ENCODE results near the gene TENM4. TPM values are rescaled to one million over a fixed set of nuclear protein-coding genes. Genes with fewer than 3 reads are reported as not detected.

Gene TENM4
- polyA plus RNA-seq, 1 of the 3 experiments (the other 2 are of a cell fraction): 16.7 TPM

DNA sequence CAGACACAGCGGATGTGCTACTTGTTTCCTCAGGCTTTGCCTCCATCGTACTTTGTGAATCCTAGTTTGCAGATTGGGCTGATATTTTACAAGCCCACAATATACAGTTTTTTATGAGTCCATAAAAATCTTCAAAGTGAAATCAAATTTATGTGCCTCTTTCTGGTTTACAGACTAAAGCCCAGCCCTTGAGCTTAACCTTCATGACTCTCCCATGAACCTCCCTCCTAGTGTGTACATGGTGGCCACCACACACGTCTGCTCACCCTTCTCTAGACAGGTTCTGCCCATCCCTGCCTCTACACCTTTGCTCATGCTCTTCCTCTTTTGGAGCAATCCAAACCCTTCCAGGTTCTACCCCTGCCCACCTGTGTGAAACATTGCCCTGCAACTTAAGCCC lies 129.4 kb downstream of the TENM4 start:
- DNase-seq: no peak
- no peaks in the 10 kb centered on the region for H3K36me3 ChIP-seq (replicated peaks in 1 of 2; ENCODE audit: control insufficient read depth in 1 of 2, insufficient read depth in 2 of 2, low read length in 1 of 2)
- no peaks in the 10 kb centered on the region for H3K9me3 ChIP-seq
- peaks cover 0 to 5% of the 10 kb centered on the region in 2 experiments; a peak in 1 of 4 replicates for H3K4me1 ChIP-seq (ENCODE audit: control insufficient read depth in 1 of 2, insufficient read depth in 2 of 2, low read depth in 1 of 2, low read length in 1 of 2)
- no peaks in the 10 kb centered on the region for H3K27me3 ChIP-seq (ENCODE audit: insufficient read depth)
- no peak overlapping the region for H3K4me2 ChIP-seq
- H3K27ac ChIP-seq (ENCODE audit: low read depth in 2 of 2, low read length in 1 of 2): no peak overlapping the region
- 89% methylated on average over 3 of the region's 3 CpGs for WGBS (ENCODE audit: low lambda C conversion rate)
- no peak overlapping the region for H2AFZ ChIP-seq (ENCODE audit: low read depth)
- no peak overlapping the region for H3K4me3 ChIP-seq (ENCODE audit: low read depth in 2 of 2, low read length in 1 of 2)
- CTCF ChIA-PET: interaction anchor here (1.1 to 1.3 kb wide), 2 partner anchors 89 to 129 kb away, joined by 3 to 4 read pairs; partner anchors contain the start of gene TENM4
- H3K9me2 ChIP-seq: no peaks in the 10 kb centered on the region
- no peak overlapping the region for H3K9ac ChIP-seq
- TF ChIP-seq GABPA (IDR thresholded peaks at IDR 0.05; ENCODE audit: low read depth) (no peak), FOXJ3 (CRISPR knock-in tag; IDR thresholded peaks at IDR 0.05) (no peak), IRF3 (IDR thresholded peaks at IDR 0.05; ENCODE audit: low read depth, low read length) (no peak), ELF1 (IDR thresholded peaks at IDR 0.05) (no peak), MAX (IDR thresholded peaks at IDR 0.05; ENCODE audit: low read depth) (no peak)
- TF ChIP-seq, protein P1, sequence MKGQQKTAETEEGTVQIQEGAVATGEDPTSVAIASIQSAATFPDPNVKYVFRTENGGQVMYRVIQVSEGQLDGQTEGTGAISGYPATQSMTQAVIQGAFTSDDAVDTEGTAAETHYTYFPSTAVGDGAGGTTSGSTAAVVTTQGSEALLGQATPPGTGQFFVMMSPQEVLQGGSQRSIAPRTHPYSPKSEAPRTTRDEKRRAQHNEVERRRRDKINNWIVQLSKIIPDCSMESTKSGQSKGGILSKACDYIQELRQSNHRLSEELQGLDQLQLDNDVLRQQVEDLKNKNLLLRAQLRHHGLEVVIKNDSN (IDR thresholded peaks at IDR 0.05; ENCODE audit: borderline replicate concordance, low read depth): no peak
- H3K79me2 ChIP-seq (ENCODE audit: insufficient read depth): peaks cover 6% of the 10 kb centered on the region; the same call in 1 of the 2 replicates
- POLR2A ChIA-PET: no interaction called here
- H4K20me1 ChIP-seq (ENCODE audit: insufficient read depth): peaks cover 21% of the 10 kb centered on the region; the same call in 1 of the 2 replicates
- no peaks in the 10 kb centered on the region for H3F3A ChIP-seq (replicated peaks; ENCODE audit: insufficient read depth)

DNA sequence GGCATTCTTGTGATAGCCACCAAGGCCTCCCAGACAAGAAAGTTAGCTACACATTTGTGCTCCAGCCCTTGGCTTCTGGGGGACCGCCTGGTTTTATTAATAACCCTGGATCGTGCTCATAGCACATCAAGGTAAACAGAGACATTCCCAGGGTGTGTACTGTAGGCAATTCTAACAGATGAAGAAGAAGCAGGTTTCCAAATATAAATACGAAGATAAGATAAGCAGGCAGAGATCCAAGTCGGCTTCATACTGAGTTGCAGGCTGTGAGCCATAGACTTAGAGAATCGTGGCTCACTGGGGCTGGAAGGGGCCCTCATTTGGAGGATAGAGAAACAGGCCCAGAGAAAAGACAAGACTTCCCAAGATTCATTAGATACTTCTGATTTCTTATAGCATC lies 131.4 kb downstream of the TENM4 start:
- H3K9me2 ChIP-seq: no peaks in the 10 kb centered on the region
- peaks cover 6% of the 10 kb centered on the region; the same call in 1 of the 2 replicates for H3K79me2 ChIP-seq (ENCODE audit: insufficient read depth)
- TF ChIP-seq FOXM1 (IDR thresholded peaks at IDR 0.05; ENCODE audit: low read depth) (no peak), RCOR1 (IDR thresholded peaks at IDR 0.05; ENCODE audit: low read length) (no peak), GABPA (IDR thresholded peaks at IDR 0.05; ENCODE audit: low read depth) (no peak), EP300 (IDR thresholded peaks at IDR 0.05; ENCODE audit: borderline replicate concordance in 1 of 2, low read depth in 1 of 2, low read length in 1 of 2) (no peak), NFIC (IDR thresholded peaks at IDR 0.05; ENCODE audit: borderline replicate concordance) (no peak), RXRA (IDR thresholded peaks at IDR 0.05; ENCODE audit: borderline replicate concordance, low read depth) (no peak), YY1 (IDR thresholded peaks at IDR 0.05; ENCODE audit: low read depth) (no peak), POLR2AphosphoS5 (IDR thresholded peaks at IDR 0.05; ENCODE audit: low read depth, low read length) (no peak), FOXJ3 (CRISPR knock-in tag; IDR thresholded peaks at IDR 0.05) (no peak)
- H4K20me1 ChIP-seq (ENCODE audit: insufficient read depth): peaks cover 12% of the 10 kb centered on the region; the same call in 1 of the 2 replicates
- H3K4me2 ChIP-seq: no peak overlapping the region
- H3K9me3 ChIP-seq: no peaks in the 10 kb centered on the region
- no peak for DNase-seq
- no peak overlapping the region for H3K27ac ChIP-seq (ENCODE audit: low read depth in 2 of 2, low read length in 1 of 2)
- POLR2A ChIA-PET: no interaction called here
- no peak overlapping the region for H3K4me3 ChIP-seq (ENCODE audit: low read depth in 2 of 2, low read length in 1 of 2)
- H3K27me3 ChIP-seq (ENCODE audit: insufficient read depth): no peaks in the 10 kb centered on the region
- no peak overlapping the region for H3K9ac ChIP-seq
- CTCF ChIA-PET: interaction anchor here (1.1 kb wide), 1 partner anchor 12 kb away, joined by 3 read pairs; no protein-coding TSS in a partner anchor
- no peaks in the 10 kb centered on the region for H3K36me3 ChIP-seq (replicated peaks in 1 of 2; ENCODE audit: control insufficient read depth in 1 of 2, insufficient read depth in 2 of 2, low read length in 1 of 2)
- 71% methylated on average over 5 of the region's 5 CpGs for WGBS (ENCODE audit: low lambda C conversion rate)
- no peaks in the 10 kb centered on the region for H3F3A ChIP-seq (replicated peaks; ENCODE audit: insufficient read depth)
- H2AFZ ChIP-seq (ENCODE audit: low read depth): no peak overlapping the region
- peaks cover 0 to 5% of the 10 kb centered on the region in 2 experiments; a peak in 1 of 4 replicates for H3K4me1 ChIP-seq (ENCODE audit: control insufficient read depth in 1 of 2, insufficient read depth in 2 of 2, low read depth in 1 of 2, low read length in 1 of 2)

Data from SK-N-SH (cell line).